Cerebellar nuclear complex (tissue), 1 donor: Measurements from ENCODE around the gene SGSM2.

ENCODE experiments used
- DNase-seq, 2 experiments: peaks; one replicate each; lab custom pipeline; 2025; lab: John Stamatoyannopoulos, UW

SGSM2 gene

DNA sequence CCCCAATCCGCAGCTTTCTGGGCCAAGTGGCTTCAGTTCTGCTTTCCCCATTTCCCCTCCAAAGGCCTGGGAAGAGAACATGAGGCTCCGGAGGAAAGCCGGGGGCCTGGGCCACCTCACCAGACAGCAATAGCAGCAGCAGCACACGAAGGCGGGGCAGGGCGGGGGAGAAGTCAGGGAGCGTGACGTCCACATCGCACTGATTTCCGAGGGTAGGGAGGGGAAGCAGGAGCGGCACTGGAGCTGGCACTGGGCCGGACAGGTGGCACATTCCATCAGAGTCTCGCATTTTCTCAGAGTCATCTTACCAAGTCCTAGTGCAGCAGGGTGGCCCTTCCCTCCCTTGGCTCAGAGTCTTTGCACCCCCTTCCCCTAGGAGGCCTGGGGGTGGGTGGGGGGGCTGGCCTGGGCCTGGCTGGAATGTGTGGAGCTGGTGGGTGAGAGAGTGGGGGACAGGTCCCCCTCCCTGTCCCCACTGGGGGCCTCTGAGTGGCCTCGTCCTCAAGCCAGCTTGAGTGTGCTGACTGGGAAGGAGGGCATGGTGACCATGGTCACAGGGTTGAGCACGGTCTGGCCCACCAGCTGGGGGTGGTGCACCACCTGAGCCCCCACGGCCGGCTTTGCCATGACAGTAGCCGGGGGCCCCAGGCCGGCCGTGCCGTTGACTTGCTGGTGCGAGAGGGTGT lies 49.2 kb downstream of the SGSM2 start:
- no peak for DNase-seq

DNA sequence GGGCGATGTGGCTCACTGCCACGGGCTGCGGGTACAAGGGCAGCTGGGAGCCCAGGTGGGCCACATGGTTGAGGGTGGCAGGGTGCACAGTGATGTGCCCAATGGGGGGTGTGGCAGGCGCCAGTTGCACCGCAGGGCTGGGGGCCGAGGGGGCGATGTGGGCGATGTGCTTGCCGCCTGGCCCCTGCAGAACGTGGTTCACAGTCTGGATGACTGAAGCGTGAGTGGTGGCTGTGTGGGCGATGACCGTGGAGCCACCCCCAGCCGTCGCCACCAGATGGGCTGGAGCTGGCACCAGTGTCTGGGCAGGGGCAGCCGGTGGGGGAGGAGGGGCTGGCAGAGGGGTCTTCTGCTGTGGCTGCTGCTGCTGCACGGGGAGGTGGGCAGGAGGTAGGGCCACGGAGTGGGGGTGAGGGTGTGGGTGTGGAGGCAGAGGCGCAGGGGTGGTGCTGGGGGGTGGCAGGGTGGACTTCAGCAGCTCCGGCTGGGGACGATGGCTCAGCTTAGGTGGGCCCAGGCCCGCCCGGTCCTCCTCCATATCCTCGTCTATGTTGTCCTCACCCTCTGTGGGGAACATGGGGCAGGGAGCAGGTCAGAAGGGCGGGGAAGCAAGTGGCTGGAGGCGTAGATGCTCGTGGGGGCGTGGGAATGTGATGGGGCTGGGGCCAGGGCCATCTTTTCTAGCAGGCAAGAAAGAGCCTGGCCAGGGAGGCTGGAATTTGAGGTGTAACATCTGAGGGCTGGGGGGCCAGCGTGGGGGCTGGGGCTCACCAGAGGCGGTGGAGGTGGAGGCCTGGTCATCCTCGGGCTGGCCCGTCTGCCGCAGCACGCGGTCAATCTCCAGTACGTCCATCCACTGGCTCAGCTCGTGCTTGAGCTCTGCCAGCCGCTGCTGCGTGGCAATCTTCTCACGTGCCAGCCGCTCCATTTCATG lies 50.1 kb downstream of the SGSM2 start:
- no peak for DNase-seq

DNA sequence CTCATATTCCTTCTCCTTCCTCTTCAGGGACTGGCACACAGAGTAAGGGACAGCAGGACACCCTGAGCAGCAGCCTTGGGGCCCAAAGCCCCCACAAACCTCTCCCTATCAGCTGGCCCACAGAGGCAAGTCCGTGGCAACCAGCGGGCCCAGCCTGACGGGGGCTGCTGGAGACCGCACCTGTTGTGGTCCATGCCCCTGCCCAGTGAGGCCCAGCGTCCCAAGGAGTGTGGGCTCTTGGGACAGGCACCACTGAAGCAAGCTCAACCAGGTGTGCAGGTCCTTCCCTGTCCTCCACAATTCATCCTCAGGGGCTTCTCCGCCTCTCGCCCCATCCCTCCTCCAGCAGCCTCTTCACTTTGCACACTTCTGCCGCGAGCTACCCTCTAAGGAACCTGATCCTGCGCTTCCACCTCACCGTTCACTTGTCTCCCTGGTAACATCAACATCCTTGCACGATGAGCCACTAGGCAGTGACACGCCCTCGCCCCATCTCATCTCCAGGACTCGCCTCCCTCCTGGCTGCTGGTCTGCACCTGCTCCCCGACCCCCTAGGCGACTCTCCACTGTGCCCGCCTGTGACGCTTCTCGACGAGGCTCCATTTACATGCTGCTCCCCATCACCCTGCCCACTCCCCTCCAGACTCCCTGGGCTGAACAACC lies 50.9 kb downstream of the SGSM2 start:
- DNase-seq: no peak

DNA sequence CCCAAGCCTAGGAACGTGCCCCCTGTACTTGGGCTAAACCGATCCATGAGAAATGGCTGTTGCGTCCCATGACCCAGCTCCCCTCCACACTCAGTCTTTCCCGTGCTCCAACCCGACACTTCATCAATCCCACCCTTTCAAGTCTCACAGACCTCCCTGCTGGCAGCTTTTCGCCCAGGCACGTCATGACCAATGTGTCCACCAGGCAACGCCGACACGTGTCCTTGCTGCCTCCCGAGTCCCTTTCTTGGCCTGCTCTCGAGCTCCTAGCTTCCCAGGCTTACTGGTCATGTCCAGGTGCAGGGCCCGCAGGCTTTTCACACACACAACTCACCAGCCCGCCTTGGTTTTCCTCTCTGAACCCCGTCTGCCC lies 51.4 kb downstream of the SGSM2 start:
- DNase-seq: no peak

DNA sequence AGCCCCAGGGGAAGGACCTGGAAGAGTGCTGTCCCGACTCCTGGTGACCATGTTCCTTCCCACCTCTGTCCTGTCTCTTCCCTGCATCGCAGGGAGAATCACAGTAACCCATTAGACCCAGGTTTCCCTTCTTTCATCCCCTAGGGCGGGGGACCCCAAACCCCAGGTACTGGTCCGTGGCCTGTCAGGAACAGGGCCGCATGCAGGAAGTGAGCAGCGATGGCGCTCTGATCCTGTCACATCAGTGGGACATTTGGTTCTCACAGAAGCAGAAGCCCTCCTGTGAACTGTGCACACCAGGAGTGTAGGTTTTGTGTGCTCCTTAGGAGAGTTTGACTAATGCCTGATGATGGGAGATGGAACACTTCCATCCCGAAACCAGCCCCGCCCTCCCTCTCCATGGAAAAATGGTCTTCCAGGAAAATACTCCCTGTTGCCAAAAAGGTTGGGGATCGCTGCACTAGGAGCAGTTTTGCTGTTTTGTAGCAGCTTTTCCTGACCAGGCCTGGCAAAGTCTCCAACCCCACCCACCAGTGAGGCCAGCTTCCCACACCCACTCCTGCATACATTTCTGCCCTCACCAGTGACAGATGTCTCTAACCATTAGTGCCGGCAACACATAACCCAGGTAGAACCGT lies 53.0 kb downstream of the SGSM2 start:
- no peak for DNase-seq

DNA sequence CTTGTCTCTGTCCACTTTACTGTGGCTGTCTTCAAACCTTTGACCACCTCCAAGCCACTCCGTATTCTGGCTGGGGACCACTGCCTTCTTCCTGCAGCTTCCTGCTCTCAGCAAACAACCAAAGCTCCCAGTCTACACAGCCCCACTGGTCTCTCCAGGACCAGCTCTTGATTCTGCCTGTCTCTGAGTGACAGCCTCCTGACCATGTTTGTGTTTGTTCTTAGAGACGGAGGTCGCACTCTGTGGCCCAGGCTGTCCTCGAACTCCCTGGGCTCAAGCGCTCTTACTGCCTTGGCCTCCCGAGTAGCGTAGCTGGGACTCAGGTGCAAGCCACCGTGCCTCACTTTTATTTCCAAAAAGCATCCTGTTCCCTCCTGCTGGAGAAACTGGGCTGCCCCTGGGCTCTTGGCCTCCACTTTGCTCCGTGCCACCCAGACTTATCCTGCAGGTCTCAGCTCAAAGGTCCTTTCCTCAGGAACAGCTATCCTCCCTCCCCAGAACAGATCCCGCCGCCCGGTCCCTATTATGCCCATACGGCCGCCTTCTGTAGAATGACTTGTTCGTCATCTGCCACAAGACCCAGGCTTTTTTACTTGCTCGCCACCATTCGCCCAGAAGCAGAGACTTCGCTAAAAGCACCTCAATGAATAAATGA lies 54.4 kb downstream of the SGSM2 start:
- no peak for DNase-seq

DNA sequence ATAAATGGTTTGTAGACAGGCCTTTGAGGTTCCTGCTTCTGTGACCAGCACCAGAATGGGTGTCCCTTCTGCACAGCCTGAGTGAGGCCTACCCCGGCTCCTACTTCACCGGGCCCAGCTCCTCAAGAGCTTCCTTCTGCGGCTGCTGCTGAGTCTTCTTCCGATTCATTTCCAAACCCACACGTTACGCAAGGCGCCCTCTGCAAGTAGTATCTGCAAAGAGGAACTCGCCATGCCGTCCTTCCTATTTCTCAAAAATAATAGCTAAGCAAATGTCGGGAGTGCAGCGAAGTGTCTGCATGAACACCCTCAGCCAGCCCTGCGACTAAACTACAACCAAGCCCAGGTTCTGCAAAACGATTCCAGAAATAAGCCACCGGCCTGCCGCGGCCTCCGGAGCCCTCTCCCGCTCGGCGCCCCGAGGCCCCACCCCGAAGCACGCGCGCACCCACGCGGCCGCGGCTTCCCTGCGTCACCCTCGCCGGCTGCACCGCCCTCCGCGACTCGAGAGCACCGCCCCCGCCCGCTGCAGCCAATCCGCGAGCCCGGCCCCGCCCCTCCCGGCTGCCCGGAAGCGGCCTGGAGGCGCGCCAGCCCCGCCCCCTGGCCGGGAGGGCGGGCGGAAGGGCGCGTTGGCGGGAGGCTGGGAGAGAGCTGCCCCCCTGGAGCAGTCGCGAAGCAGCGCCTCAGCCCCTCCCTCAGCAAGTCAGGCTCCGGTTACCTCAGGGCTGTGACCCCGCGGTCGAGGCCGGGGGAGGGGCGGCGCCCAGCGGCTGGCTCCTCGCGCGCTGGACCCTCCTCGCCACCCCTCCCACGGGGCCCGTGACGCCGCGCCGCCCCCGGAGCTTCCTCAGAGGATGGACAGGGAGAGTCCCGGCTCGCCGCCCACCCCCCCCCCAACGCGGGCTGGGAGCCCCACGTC lies 55.2 kb downstream of the SGSM2 start:
- DNase-seq: peak; percentile 41 to 44

DNA sequence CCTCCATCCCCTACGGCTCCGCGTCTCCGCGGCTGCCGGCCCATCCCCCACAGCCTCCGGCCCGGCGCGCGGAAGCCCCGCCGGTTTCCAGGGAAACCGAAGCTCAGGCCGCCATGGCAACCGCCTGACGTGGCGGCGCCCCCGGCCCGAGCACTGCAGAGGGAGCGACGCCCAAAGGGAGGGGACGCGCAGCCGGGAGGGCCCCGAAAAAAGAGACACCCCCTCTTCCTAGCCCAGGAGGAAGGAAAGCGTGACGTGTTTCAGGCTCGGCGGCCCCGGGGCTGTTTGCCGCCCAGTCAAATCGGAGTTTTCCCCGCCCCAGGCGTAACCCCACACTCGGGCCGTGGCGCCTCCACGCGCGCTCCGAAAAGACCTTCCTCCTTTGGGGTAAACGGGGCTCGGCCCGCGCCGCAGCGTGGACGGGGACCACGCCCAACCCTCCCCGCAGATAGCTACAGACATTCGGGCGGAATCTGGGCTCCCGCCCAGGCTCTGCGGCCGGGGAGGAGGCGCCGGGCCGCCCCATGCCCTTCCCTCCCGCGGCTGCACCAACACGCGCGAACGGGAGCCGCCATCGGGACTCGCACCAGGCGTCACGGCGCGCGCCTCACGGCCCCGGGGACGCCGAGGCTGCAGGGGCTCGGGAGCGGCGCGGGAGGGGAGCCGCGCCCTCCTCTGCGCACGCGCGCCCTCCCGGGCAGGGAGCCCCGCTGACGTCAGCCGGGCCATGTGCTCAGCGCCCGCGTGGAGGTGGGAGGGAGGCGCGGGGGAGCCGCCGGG lies 56.1 kb downstream of the SGSM2 start:
- peak in 1 of 2 experiments; percentile 17 for DNase-seq

DNA sequence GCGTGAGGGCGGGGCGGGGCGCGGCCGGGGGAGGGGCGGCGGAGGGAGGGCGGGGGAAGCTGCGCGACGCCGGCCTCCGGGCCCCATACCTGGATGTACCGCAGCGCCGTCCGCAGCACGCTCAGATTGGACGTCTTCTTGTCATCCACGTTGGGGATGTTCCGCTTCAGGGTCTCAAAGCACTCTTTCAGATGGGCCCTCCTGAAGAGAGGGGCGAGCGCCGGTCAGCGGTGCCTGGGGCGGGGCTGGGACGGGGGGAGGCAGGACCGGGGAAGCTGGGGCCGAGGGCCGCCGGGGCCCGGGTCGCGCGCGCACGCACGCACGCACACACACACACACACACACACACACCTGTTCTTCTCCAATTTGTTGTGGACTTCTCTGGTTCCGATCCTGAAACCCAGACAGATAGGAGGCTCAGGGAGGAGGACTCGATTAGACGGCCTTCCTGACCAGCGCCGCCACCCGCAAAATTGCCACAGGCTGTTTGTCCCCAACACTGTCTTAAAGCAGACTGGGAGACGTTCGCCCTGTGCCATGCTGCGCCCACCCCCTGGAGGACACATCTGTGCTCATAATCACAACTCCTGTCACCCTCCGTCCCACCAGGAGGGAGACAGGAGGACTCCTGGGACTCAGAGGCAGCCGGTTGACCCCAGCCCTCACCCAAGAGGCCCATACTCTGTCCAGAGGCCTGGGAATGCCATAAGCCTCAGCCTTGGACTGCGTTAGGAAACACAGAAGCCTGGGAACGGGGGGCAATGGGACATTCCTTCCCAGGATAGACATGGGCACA lies 56.9 kb downstream of the SGSM2 start:
- no peak for DNase-seq

DNA sequence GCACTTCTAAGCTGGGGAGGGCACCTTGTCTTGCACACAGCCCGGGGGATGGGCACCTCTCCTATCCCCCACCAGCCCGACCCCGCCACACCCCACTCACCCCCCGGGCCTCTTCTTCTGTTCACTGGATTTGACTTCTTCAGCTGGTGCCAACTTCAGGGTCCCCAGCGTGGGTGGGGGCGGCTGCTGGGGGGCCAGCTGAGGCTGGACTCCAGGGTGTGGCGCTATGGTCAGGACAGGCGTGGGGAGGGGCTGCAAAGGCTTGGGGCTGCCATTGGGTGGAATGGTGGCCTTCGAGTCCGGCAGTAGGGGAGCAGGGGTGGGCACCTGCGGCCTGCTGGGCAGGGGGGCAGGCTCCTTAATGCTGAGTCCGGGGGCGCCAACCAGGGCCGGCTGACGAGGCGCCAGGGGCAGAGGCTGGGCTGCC lies 57.5 kb downstream of the SGSM2 start:
- no peak for DNase-seq

DNA sequence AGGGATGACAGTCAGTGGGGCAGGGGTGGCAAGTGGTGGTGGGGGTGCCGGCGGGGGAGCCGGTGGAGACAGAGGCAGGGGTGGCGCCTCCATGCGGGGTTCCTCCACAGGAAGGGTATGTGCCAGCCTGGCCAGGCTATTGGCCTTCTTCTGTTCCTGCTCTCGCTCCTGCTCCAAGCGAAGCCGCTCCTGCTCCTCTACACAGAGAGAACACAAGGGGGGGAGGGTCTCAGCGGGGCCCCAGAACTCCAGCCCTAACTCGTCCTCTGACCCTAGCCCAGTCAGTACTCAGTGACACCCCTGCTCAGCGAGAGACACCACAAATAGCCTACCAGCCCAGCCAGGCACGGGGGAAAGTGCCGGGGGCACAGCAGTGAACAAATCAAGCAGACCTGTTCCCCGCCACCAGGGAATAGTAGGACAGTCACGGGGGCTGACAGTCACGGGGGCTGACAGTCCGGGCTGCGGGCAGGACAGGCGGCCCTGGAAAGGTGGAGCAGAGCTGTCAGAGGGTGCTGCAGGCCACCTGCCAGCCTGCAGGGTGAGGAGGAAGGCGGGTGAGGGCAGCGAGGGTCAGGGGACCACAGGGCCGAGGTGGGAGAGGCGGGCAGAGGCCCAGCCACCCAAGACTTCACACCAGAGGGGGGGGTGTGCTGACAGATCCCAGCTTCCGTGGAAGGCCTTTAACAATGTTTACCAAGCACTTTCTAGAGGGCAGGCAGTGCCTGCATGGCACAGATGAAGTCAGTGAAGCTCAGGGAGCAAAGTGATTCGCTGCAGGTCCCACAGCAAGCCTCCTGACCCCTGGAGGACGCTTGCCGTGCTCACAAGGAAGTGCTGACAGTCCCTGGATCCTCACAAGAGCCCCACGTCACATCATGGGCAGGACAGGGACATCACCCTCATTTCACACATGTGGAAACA lies 58.2 kb downstream of the SGSM2 start:
- DNase-seq: no peak

DNA sequence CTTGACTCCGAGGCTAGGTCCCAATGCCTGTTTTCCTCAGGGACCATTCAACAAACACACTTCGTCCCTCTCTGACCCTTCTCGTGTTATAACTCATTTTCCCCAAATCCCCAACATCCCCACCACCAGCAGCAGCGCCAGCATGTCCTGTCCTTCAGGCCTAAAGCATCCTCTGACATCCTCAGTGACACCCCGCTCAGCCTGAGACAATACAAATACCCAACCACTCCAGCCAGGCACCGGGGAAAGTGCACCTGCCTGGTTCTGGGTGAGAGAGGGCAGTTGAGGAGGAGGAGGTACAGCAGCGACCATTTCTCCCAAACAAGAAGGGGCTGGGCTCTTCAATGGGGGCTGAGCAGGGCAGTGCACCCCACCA lies 58.9 kb downstream of the SGSM2 start:
- DNase-seq: no peak

DNA sequence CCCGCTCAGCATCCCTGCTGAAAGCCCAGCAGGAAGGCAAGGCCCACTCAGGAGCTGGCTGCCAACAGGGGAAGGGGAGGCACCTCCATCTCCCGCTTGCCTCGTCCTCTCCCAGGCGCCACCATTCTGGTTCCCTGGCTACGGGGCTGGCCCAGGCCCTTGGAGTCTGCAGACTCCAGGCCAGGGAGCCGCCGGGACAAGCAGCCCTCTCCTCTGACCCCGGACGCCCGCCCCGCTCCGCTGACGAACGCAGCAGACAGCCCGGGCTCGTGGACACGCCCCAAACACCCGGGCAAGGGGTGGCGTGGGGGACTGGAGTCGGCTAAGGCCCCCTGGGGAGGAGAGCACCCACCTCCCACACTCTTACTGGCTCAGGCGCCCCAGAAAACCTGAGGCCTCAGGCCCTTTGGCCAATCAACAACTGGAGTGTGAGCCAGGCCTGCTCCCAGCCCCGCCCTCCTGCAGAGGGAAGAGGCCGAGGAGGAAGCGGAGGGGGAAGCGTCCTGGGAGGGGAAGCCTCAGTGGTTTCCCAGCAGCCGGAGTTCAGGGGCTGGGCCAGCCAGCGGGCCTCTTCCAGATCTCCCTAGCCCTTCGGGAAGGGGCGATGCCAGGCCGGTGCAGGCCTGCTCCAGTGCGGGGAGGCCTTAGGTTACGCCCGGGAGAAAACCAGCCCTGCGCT lies 59.4 kb downstream of the SGSM2 start:
- DNase-seq: no peak

DNA sequence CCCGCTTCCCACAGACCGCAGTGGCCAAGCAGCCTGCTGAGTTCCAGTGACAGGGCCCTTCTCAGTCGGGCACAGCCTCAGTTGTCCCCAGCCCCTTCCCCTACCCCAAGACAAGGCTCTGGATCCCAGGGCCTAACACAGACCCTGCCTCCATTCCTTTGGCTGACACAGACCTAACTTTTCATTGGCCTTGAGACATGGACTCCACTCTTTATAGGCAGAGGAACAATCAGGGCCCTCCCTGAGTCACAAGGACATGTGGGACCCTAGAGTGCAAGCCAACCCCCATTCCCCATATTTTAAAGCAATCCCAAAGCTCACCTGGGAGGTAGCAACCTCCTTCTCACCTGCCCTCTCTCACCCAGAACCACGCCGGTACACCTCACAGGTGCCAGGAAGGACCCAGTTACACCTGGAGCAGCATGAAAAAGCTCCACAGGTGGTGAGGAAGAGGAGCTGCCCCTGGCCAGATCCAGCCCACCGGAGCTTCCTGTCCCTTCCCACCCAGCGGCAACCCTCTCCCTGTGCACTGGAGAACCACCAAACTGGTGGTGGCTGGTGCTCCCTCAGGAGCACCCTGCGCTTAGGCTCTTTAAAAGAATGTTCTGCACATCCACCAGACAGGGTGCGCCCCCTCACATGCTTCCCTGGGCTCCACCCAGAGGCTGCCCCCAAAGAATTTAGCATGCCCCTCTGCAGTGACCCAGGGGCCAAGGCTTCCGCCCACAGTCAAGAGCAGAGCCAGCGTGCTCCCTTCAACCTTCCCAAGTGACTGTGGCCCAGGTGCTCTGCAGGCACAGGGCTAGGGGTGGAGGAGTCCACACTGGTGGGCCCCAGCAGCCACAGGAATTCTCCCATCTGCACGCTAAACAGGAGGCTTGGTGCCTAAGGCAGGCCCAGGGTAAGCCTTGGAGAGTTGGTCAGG lies 60.2 kb downstream of the SGSM2 start:
- no peak for DNase-seq

DNA sequence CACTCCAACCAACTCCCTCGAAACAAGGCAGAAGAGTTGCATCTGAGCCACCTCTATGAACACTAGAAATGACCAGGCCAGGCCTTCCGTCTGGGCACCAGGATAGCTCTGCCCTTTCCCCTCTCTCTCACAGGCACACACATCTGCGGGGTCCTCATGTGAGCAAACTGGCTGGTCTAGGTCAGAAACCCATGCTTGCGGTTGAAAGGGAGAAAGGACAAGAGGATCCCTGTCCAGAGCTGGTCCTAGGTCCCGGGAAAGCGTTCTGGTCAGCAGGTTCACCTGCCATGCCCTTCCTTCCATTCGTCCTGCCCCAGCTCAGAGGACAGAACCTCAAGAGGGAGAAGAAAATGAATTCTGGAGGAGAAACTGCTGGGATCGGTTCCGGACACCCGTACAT lies 60.9 kb downstream of the SGSM2 start:
- no peak for DNase-seq
